Testis (tissue), 2 donors: ENCODE measurements around the gene OR52B6.

Experiments
- CTCF ChIP-seq, 3 experiments: fragments of 450-650 bp in 2 of 3; fragments of 200-600 bp in 1 of 3; sonication (generic) in 1 of 3; IDR thresholded peaks; one replicate each; pipeline ENCODE4 v1.5.1; 2016 to 2019; ENCODE audit warnings: antibody characterized with exemption in 3 of 3, mild to moderate bottlenecking in 2 of 3, moderate library complexity in 1 of 3
- POLR2A ChIP-seq: fragments of 450-650 bp; IDR thresholded peaks from one replicate; pipeline ENCODE4 v1.6.1; 2017; ENCODE audit warnings: antibody characterized with exemption, mild to moderate bottlenecking, moderate library complexity

- TF ChIP-seq CTCF (IDR thresholded peaks at IDR 0.05) (no peak), POLR2A (no peak)
Observed at GRCh38 chr11:5574654-5575053, 6.0 kb upstream of the OR52B6 start.
